ENCODE results near the gene FILIP1L.
"Not testable (repeated sequence)": the region's sequence is repeated elsewhere in the genome, so short reads cannot be mapped to it uniquely, and the experiment has no call there.

Gene FILIP1L

DNA sequence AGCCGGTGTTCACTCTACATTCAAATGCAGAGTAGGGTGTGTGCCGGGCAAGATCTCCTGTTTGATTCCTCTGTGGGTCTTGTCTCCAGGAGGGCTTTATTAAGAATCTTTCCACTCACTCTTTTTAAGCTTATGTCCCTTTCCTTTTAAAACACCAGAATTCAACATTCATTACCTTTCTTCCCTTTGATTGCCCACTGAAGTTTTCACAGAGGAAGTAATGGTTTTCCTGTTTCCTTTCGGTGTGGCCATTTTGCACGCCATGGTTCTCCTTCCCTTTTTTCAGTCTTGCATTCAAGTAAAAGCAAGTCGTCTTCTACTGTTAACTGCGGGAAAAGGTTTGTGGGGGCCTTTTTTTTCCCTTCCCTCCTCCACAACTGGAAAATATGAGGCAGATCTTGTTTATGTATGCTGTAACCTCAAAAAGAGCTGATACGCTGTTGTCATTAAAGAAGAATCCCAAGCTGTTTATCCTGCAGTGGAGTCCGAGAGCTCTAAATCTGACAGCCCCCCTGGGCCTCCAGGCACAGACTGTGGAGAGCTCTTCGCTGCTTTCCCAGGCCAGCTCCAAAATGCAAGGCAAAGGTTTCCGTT, 40.5 kb downstream of the FILIP1L start:
- peak; percentile 66 for DNase-seq (ENCODE audit: low spot score)

DNA sequence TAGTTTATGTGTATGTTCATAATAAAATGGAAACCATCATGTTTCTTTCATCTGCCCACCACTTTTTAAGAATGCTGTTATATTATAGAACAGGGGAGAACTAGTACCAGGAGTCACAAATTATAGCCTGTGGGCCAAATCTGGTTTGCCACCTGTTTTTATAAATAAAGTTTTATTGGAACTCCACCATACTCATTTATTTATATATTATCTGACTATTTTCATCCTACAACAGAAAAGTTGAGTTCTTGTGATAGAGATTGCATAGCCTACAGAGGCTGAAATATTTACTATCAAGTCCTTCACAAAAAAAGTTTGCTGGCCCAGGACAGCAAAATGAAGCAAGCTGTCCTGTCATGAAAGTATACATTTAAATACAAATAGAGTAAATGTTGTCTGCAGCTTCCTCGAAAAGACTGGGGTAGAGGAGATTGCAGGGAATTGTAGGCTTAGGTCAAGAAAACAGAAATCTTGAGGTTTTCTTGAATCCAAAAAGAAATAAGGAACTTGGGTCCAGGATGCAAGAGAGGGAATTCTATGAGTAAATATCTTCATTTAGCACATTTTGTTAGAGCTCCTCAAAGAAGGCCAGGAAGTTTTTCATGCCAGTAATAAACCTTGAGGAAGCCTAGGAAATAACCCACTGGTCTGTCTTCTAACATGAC, 41.1 kb downstream of the FILIP1L start:
- no peak for DNase-seq (ENCODE audit: low spot score)

DNA sequence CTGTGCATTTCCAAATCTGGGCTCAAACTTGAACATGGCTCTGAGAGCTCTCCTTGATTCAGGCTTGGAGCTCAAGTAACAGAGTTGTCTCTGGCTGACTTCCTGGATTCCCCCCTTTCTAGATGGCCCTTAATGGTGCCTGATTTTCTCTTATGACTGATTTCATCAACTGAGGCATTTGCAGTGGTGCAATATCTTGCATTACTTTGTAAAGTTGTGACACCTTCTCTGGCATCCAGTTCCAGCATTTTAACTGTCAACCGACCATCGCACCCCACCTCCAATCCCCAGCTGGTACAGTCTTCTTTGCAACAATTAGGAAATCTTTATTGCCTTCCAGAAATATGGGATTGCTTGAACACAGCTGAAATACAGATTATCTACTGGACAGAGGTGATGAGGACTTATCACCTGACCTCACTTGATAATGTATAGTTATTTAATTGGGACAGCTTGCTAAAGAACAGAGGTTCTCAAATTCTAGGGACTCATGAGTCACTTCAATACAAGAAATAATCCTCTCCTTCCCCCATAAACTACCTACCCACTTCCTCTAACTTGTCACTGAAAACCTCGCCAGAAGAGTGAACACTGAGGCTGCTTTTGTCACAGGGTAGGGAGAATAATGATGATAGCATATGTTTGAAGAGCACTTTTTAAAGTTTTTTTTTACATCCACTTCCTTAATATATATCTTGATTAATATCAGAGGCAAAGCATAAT, 41.8 kb downstream of the FILIP1L start:
- DNase-seq (ENCODE audit: low spot score), result no peak

DNA sequence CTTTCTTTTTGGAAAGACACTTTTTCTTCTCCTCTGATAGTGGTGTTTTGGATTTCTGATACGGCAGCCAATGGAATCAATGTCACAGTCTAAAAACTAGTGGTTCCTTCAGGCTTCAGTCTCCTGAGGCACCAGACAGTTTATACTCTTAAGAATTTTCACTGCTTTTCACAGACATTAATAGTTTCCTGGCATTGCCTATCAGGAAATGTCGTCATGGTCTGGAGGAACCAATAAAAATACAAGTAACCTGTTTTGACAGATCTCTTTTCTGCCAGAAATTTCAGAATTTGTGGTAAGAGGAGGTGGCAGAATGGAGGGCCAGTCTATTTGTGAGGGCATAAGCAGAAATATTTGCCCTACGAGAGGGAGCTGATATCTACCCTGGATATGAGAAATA, 44.8 kb downstream of the FILIP1L start:
- no peak for DNase-seq (ENCODE audit: low spot score)

DNA sequence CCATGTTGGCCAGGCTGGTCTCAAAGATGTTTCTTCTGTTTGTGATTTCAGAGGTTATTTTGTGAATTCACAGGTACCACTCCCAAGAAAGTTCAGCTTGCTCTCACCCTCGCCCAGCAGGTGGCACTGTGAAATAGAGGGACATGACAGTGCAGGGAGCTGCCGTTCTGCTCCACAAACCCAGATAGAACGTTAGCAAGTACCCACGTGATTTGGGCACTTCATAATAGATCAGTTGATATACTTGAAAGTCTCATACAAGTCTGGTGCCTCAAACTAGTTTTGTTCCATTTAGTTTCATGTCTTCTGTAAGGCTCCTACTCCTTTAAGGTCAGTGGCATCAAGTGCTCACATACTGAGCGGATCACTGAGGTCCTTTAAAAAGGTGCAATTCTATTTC, 45.5 kb downstream of the FILIP1L start:
- DNase-seq (ENCODE audit: low spot score), result peak; percentile 81

- no peak for DNase-seq (ENCODE audit: low spot score)
Measured at GRCh38 chr3:100067589-100067988, 46.7 kb downstream of the FILIP1L start.

DNA sequence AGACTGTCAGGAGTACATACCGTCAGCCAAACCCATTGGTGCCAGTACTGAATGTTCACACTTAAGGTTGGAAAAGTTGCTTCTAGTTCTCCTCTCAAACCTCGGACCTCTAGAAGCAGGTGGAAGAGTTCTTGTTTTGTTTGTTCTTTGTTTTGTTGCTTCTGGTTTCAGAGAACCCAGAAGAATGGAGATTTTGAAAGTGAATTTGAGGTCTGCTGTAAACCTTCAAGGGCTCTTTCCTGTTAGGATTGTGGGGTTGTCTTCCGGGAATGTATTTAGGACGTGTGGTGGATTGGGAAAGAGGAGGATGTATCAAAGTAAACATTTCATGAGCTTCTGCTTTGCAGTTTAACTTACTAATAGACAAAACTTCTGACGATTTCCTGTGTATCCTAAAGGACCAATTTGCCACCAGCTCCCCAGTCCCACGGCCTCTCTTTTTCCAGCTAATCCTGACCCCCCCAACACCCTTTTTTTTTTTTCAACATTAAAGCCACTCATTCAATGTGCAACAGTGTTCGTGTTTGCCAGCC, 50.3 kb downstream of the FILIP1L start:
- DNase-seq (ENCODE audit: low spot score), result no peak

DNA sequence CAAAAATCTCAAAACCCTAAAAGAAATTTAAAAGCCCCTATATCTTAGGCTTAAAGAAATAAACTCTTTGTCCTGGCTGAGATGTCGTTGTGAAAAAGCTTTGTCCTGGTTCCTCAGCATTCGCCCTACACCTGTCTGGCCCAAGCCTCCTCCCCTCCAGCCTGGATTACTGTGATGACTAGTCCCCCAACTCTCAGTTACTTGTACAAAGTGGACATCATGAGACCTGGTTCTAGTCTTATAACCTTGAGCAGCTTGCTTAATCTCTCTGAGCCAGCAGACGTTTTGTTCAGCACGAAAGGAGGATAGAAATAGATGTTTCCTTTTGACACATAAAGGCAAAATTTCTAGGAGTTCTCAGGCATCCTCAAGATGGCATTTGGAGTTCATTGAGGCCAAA, 51.6 kb downstream of the FILIP1L start:
- DNase-seq (ENCODE audit: low spot score), result no peak

DNA sequence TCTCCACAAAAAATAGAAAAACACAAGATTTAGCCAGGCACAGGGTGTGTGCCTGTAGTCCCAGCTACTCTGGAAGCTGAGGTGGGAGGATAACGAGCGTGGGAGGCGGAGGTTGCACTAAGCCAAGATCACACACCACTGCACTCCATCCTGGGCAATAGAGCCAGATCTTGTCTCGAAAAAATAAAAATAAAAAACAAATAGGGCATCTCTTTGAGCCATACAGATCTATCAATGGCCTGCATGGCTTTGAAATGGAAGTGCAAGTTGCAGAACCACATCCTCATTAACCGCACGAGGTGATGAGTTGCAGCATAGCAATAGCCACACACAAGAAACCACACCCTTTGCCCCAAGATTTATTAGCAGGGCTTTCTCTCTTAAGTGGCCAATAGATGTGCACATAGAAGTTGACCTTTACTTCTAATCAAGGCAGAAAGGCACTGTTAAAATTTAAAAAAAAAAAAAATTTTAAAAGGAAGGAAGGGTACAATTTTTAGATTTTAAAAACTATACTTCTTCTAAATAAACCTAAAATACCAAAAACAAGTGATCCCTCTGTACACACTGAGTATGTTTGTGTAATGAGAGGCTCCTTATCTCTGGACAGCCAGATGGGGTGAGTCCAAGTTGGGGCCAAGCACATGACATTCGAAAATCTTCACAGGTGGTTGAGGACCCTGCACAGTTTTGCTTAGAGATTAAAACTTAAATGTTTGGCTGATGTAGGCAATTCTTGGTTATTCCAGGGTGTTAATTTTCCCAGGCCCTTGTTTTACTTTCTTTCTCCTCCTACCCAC, 53.4 kb downstream of the FILIP1L start:
- DNase-seq (ENCODE audit: low spot score), result no peak

DNA sequence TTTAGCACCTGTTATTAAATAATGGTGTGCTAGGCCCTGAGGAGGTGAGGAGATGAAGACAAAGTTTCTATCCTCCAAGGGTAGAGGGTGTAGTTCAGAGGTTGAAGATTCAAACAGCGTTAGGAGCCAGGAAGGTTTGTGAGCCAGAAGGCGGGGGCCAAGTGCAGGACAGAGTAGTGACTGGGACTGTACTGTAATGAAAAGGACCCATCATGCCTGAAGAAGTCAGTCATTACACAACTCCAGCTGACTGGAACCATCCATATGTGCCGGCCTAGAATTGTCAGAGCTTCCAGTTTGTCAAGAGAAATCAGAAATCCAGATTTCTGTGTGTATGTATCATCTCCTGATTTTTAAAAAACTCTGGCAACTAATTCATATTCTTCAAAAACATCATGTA, 54.8 kb downstream of the FILIP1L start:
- no peak for DNase-seq (ENCODE audit: low spot score)

- peak; percentile 32 for DNase-seq (ENCODE audit: low spot score)
Measured at GRCh38 chr3:100057716-100058575, 56.4 kb downstream of the FILIP1L start.

GRCh38 chr3:100053951-100054620, 60.2 kb downstream of the FILIP1L start:
- no peak for DNase-seq (ENCODE audit: low spot score)

DNA sequence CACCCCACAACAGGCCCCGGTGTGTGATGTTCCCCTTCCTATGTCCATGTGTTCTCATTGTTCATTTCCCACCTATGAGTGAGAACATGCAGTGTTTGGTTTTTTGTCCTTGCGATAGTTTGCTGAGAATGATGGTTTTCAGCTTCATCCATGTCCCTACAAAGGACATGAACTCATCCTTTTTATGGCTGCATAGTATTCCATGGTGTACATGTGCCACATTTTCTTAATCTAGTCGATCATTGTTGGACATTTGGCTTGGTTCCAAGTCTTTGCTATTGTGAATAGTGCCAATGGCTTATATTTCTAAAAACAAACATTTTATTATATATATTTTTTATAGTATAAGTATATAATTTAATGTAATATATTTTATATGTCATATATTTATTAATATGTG, 62.8 kb downstream of the FILIP1L start:
- DNase-seq (ENCODE audit: low spot score), result not testable (repeated sequence)

GRCh38 chr3:100048248-100048647, 66.1 kb downstream of the FILIP1L start:
- DNase-seq (ENCODE audit: low spot score), result no peak

GRCh38 chr3:100047455-100048141, 66.7 kb downstream of the FILIP1L start:
- DNase-seq (ENCODE audit: low spot score), result peak; percentile 71

GRCh38 chr3:100046986-100047385, 67.3 kb downstream of the FILIP1L start:
- DNase-seq (ENCODE audit: low spot score), result no peak

DNA sequence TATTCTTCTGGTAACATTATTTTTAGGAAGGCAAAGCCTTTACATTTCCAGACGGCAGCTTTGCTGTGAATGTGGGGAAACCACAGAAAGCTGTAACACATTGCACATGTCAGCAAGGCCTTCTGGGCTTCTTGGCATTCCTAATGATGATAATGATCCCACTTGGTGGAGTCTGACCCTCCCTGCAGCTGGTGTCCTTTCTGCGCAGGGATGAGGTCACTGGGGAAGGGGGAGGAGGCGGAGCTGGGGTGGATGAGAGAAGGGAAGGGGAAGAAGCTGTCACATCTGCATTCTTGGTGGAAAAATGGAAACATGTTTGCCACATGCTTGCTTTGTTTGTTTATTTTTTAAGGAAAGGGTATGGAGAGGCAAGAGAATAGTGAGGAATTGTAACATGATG, 68.6 kb downstream of the FILIP1L start:
- peak; percentile 63 for DNase-seq (ENCODE audit: low spot score)

GRCh38 chr3:100044369-100044768, 69.9 kb downstream of the FILIP1L start:
- peak; percentile 80 for DNase-seq (ENCODE audit: low spot score)

DNA sequence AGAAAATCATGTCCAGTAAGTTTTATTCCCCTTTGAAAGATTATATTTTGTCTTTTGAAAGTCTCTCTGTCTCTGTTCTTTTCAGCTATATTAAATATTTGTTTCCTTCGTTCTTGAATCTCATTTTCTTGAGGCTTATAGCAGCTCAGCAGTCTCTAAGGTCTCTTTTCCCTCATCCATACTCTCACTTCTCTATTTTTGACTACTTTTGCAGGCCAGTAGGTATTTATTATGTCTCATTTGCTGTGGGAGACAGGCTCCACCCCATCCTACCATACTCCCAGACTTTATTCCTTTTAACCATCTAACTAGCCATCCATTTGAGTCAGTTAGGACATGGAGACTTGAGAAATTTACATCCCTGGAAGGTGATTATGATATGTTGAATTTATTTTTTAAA, 71.0 kb downstream of the FILIP1L start:
- DNase-seq (ENCODE audit: low spot score), result no peak
